GM19023 (cell line): ENCODE measurements around the gene PHF21B.

Experiments
- ATAC-seq: cut with Tn5 transposase; IDR thresholded peaks from one replicate; pipeline ENCODE4 v1.9.1; 2021; ENCODE audit warnings: mild to moderate bottlenecking, moderate library complexity; ENCODE audit not compliant: unreplicated experiment

Gene PHF21B

GRCh38 chr22:44938886-44939285 lies 70.9 kb downstream of the PHF21B start:
- ATAC-seq: no peak

GRCh38 chr22:44937216-44937615 lies 72.6 kb downstream of the PHF21B start:
- ATAC-seq: no peak

GRCh38 chr22:44936201-44936600 lies 73.6 kb downstream of the PHF21B start:
- ATAC-seq: no peak

- no peak for ATAC-seq
These were observed 74.1 kb downstream of the PHF21B start for GRCh38 chr22:44935724-44936123.

DNA sequence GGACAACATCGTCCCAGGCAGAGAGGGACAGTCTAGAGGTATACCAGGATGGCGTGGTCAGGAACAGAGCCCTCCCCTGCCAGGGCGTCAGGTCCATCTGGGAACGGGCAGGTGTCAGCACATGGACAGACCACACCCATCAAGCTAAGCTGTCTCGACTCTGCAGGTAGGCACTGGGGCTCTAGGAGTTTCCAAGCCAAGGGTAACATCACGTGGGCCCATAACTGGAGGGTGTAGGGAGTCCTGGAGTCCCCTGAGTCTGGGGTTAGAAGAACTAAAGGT lies 75.4 kb downstream of the PHF21B start:
- no peak for ATAC-seq

DNA sequence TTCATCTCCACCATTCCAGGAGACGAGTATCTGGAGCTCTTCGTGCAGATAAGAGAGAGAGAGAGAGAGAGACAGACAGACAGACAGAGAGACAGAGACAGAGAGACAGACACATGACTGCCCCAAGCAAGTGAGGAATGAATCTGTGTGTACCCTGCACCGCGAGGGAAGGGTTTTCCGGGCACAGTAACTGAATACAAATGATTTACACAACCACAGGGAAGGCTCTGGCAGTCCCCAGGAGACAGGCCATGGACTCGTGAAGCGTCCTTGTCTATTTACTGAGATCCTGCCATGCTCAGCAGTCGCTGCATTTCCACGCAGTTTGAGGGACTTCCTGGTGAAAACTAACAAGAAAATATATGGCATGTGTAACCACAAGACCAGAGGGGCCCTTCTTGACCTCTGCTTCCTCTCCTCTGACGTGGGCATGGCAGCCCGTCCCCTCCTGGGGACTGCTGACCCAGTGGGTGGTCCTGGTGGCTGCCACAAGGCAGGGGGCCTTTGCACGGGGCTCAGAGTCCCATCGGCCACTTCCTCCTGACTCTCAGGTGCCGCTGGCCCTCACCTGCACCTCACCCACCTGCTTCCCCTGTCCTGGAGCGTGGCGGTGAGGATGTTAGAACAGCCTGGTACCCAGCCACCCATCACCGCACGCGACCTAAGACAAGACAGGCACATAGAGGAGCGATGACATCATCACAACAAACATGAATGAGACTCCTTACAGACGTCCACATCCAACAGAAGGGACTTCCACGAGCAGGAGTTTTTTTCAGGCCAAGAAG lies 75.9 kb downstream of the PHF21B start:
- no peak for ATAC-seq

DNA sequence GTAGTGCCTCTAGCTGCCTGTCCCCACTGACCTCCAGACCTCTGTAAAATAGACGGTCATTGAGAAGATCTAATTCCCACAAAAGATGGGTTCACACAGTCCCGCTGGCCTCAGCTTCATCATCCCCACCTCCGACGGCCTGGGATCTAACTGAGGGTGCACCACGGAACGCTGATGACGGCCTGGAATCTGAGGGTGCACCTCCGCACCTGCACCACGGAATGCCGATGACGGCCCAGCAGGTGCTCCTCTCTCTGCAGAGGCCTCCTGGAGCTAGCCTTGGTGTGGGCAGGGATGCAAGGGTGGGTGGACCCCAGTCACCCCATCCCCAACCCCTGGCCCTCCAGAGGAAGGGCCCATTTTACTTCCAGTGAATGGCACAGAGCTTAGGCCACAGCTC lies 77.3 kb downstream of the PHF21B start:
- ATAC-seq: no peak

- no peak for ATAC-seq
These were observed 78.0 kb downstream of the PHF21B start for GRCh38 chr22:44931766-44932165.

DNA sequence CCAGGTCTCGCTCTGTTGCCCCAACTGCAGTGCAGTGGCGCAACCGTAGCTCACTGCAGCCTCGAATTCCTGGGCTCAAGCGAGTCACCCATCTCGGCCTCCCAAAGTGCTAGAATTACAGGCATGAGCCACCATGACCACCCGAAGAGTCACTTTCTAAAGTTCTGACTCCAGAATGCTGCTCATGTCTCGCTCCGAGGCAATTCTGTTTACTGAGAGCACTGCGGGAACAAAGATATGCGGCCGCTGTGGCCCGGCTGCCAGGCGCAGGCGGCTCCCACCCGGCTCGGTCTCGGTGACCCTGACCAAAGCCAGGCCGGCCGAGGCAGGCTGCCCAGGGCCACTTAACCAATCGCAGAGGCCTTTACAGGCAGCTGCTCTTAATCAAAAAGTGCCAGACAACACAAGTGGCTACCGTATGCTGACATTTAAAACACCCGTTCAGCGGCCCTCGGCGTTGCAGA lies 78.7 kb downstream of the PHF21B start:
- no peak for ATAC-seq

DNA sequence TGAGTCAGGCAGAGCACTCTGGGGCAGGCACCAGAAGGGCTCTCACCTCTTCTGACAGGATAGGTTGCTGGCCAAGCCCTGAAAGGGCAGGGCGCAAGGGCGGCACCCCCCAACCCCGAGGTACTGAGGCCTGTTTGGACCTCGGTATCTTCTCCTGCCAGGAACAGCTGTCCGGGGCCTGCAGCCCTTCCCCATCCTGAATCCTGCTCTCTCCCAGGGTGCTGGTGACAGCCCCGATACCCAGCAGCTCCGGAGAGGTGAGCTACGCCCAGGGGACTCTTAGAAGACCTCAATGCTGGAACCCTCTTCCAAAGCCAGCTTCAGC lies 79.1 kb downstream of the PHF21B start:
- no peak for ATAC-seq

GRCh38 chr22:44930016-44930710 lies 79.6 kb downstream of the PHF21B start:
- no peak for ATAC-seq

GRCh38 chr22:44929359-44930015 lies 80.3 kb downstream of the PHF21B start:
- ATAC-seq: no peak

DNA sequence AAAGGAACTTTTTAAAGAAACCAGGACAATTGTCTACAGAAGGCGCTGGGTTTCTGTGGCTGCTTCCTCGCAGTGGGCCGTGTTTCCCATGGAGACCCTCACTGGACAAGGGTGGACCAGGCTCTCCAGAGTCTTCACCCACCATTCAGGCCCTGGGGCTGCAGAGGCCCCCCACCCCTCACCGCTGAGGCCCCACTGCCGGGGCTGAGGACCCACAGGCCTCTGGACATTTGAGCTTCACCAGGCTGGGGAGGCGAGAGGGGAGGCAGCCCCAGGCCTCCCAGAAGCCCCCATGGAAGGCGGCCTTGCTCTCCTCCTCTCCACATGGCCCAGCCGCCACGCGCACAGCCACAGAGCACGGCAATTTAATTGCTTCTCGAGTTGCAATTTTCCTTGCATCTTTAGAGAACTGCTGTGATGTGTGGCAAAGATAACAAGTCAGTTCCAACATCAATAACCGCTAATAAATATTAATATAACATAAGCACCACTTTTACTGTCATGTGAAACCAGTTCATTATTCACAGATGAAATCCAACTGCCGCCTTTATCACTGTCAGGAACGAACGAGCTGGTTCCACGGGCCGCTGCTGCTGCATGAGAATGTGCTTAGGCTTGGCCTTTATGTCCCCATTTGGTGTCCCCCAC lies 81.0 kb downstream of the PHF21B start:
- ATAC-seq: no peak

GRCh38 chr22:44928136-44928463 lies 81.7 kb downstream of the PHF21B start:
- no peak for ATAC-seq

DNA sequence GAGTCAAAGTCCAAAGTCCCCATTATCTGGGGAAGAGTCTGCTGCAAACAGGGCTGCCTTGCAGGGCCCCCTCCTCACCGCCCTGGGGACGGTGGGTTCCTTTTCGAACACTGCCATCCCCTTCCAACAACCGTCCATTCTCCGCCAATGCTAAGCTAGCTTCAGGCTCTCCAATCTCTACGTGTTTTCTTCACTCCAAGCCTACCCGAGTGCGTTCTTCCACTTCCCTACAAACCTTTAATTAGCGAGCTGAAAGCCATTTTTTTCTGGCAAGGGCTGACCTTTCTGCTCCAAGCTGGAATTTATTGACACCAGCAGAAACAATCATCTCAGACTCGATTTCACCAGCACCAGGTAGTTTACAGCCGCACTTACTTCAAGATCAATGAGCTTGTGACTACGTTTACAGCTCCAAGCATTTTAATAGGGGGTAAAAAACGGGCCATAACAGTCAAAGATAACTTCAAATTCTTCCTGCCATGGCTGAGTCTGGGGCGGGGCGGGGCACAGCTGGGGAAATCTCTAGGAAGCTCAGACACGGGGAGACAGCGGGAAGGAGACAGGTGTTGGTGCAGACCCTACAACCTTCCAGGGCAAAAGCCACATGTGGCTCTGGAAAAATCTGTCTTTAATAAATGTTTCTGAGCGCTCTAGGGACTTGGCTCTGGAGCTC lies 82.2 kb downstream of the PHF21B start:
- no peak for ATAC-seq

DNA sequence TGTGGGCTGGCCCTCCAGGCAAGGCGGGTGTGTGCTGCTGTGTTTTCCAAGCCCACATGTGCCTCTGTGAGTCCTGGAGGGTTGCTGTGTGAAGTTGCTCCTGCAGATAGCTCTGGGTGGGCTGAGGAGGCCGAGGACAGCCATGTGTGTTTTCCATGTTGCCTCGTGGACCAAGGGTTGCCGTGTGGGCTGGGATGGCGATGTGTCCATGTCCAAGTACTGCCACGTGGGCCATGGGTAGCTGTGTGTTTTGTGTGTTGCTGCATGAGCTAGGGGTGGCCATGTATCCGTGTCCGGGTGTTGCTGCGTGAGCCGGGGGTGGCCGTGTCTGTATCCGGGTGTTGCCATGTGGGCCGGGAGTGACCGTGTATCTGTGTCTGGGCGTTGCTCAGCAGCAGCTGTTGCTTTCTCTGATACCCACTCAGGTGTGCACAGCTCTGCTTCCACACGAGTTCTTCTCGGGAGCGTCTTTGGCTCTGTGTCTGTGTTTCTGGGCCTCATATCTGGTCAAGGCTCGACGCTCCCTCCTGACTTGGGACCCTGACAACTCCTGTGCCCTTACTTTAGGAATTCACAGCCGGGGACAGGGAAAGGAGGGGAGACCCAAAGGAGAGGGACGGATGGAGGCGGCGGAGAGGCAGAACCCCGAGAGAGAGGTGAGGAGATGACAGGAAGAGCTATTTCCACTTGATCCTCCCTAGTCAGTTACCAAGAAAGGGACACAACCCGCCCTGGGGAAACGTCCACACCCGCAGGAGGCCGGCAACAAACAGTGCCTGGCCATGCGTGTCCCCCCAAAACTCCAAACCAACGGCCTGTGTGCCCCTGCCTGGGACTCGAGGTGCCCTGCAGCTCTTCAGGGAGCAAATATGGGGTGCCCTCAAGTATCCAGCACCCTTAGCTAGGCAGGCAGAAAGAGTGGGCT lies 83.1 kb downstream of the PHF21B start:
- no peak for ATAC-seq

GRCh38 chr22:44926124-44926475 lies 83.7 kb downstream of the PHF21B start:
- no peak for ATAC-seq

DNA sequence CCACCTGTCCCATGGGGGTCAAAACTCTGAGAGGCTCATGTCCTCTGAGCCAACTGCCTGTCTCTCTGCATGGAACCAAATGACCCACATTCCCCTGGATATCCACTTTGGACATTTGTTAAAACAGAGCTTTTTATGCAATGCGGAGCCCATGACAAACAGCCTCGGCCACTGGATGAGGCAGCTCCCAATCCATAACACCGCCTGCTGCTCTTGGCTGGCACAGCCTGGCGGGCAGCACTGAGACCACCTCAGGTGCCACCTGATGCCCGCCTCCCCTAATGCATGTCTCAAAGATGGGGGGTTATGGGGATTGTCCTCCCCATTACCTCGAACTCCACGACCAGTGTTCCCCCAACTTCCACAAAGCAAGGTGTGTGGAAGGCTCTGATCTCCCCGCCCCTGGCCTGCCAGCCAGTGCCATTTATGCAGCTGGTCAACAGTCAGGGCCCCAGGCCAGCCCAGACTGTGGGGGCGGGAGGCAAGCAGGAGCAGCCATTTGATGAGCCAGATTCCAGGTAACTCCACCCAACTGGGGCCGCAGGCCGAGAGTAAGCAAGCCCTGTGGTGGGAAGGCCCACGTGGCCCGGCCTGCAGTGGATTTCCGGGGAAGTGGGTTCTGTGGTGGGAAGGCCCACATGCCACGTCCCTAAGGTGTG lies 84.2 kb downstream of the PHF21B start:
- no peak for ATAC-seq

- ATAC-seq: no peak
These were observed 85.1 kb downstream of the PHF21B start for GRCh38 chr22:44924710-44925109.

- no peak for ATAC-seq
These were observed 85.7 kb downstream of the PHF21B start for GRCh38 chr22:44924098-44924497.
